GM19463 (cell line): ENCODE results near the gene USP17L21.
"Not testable (repeated sequence)": the region's sequence is repeated elsewhere in the genome, so short reads cannot be mapped to it uniquely, and the experiment has no call there.

ENCODE experiments used
- ATAC-seq: cut with Tn5 transposase; IDR thresholded peaks from one replicate; pipeline ENCODE4 v1.9.1; 2021; ENCODE audit warnings: mild to moderate bottlenecking, moderate library complexity; ENCODE audit not compliant: unreplicated experiment

The USP17L21 gene

GRCh38 chr4:9262572-9262971 lies at the start of gene USP17L21:
Gene USP17L21, plus strand, starts transcription at chr4:9262872. Its CDS starts 0 bp downstream, at chr4:9262872.
- not testable (repeated sequence) for ATAC-seq

- ATAC-seq, result not testable (repeated sequence)
Measured at GRCh38 chr4:9214701-9215100, 48.0 kb upstream of the USP17L21 start.

- not testable (repeated sequence) for ATAC-seq
Measured at GRCh38 chr4:9215105-9215504, 47.6 kb upstream of the USP17L21 start, which contains the start of gene USP17L11. Gene USP17L11, plus strand, starts transcription at chr4:9215405. Its CDS starts 0 bp downstream, at chr4:9215405.

- not testable (repeated sequence) for ATAC-seq
Measured at GRCh38 chr4:9219852-9220251, 42.8 kb upstream of the USP17L21 start, which contains the start of gene USP17L12. Gene USP17L12, plus strand, starts transcription at chr4:9220152. Its CDS starts 0 bp downstream, at chr4:9220152.

- ATAC-seq, result not testable (repeated sequence)
Measured at GRCh38 chr4:9224596-9224995, 38.1 kb upstream of the USP17L21 start, which contains the start of gene USP17L13. Gene USP17L13, plus strand, starts transcription at chr4:9224896. Its CDS starts 0 bp downstream, at chr4:9224896.

GRCh38 chr4:9230249-9230648 lies 32.4 kb upstream of the USP17L21 start:
- ATAC-seq, result not testable (repeated sequence)

GRCh38 chr4:9234085-9234484 lies 28.6 kb upstream of the USP17L21 start, which contains the start of gene USP17L15:
Gene USP17L15, plus strand, starts transcription at chr4:9234385. Its CDS starts 0 bp downstream, at chr4:9234385.
- not testable (repeated sequence) for ATAC-seq

- ATAC-seq, result not testable (repeated sequence)
Measured at GRCh38 chr4:9238461-9238860, 24.2 kb upstream of the USP17L21 start.

GRCh38 chr4:9243579-9243978 lies 19.1 kb upstream of the USP17L21 start, which contains the start of gene USP17L17:
Gene USP17L17, plus strand, starts transcription at chr4:9243879. Its CDS starts 0 bp downstream, at chr4:9243879.
- not testable (repeated sequence) for ATAC-seq

GRCh38 chr4:9247953-9248680 lies 14.6 kb upstream of the USP17L21 start, which contains the start of gene USP17L18:
Gene USP17L18, plus strand, starts transcription at chr4:9248630. Its CDS starts 0 bp downstream, at chr4:9248630.
- ATAC-seq, result not testable (repeated sequence)

GRCh38 chr4:9253078-9253477 lies 9.6 kb upstream of the USP17L21 start, which contains the start of gene USP17L19:
Gene USP17L19, plus strand, starts transcription at chr4:9253378. Its CDS starts 0 bp downstream, at chr4:9253378.
- not testable (repeated sequence) for ATAC-seq

- not testable (repeated sequence) for ATAC-seq
Measured at GRCh38 chr4:9257824-9258223, 4.8 kb upstream of the USP17L21 start, which contains the start of gene USP17L20. Gene USP17L20, plus strand, starts transcription at chr4:9258124. Its CDS starts 0 bp downstream, at chr4:9258124.

GRCh38 chr4:9267319-9267718 lies 4.6 kb downstream of the USP17L21 start, which contains the start of gene USP17L22:
Gene USP17L22, plus strand, starts transcription at chr4:9267619. Its CDS starts 0 bp downstream, at chr4:9267619.
- not testable (repeated sequence) for ATAC-seq

- ATAC-seq, result not testable (repeated sequence)
Measured at GRCh38 chr4:9271719-9272118, 9.0 kb downstream of the USP17L21 start.
